ENCODE results near the gene PPP1R9A.

Gene PPP1R9A

GRCh38 chr7:95026018-95026417 is 118.6 kb downstream of the PPP1R9A start:
- no peak for DNase-seq (ENCODE audit: insufficient read length, low spot score)

GRCh38 chr7:95026421-95027072 is 119.2 kb downstream of the PPP1R9A start:
- DNase-seq (ENCODE audit: insufficient read length, low spot score) (no peak), FAIRE-seq (no peak)

More at GRCh38 chr7:95026018-95026417, 118.6 kb downstream of the PPP1R9A start:
- FAIRE-seq, result no peak

GRCh38 chr7:95027234-95027872 is 120.0 kb downstream of the PPP1R9A start:
- FAIRE-seq, result no peak
- DNase-seq (ENCODE audit: insufficient read length, low spot score), result no peak

DNA sequence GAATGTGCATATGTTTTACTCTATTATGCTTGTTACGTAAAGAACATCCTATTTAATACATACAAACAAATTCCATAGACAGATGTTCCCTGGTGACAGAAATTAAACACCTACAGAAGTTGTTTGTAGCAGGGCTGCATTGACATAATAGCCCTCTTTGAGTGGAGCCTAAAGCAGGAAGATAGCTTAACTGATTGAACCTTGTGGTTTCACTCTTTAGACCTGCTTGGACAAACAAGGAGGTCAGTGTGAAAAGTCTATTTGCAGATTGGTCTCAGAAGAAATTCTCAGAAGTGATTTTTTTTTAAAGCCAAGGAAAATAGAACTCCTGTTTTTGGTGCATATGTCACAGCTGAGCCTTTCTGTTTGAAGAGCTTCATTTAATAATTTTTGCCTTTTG is 121.3 kb downstream of the PPP1R9A start:
- no peak for FAIRE-seq

GRCh38 chr7:95035295-95035694 is 127.9 kb downstream of the PPP1R9A start:
- DNase-seq (ENCODE audit: insufficient read length, low spot score), result no peak
- no peak for FAIRE-seq

More for the DNA sequence above, 121.3 kb downstream of the PPP1R9A start:
- no peak for DNase-seq (ENCODE audit: insufficient read length, low spot score)

GRCh38 chr7:95041031-95041430 is 133.6 kb downstream of the PPP1R9A start:
- FAIRE-seq (no peak), DNase-seq (ENCODE audit: insufficient read length, low spot score) (no peak)

DNA sequence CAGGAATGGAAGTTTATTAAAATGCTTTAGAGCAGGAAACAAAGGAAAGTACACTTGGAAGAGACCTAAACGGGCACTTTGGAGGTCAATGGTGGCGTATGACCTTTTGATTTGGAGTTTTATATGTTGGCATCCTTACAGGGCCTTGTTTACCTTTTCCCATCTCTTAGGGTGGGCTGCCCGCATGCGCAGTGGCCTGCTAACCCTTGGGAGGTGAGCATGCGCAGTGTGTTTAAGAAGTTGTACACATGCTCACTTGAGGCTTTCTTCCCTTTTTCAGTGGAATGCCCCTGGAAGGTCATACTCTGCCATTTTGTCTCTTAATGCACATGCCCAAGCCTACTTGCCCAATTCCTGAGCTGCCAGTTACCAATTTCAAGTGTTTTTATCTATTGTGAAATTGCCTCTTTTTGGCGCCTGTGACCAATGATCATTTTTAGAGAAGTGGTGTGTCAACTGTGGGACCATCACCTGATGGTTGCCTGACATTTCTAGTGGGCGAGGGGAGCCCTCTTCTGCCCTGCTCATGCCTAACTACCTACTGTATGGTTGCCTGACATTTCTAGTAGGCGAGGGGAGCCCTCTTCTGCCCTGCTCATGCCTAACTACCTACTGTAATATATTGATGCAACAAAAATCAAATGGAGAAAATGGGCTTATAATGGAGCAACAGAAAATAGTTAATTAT is 138.0 kb downstream of the PPP1R9A start:
- no peak for DNase-seq (ENCODE audit: insufficient read length, low spot score)
- no peak for FAIRE-seq

DNA sequence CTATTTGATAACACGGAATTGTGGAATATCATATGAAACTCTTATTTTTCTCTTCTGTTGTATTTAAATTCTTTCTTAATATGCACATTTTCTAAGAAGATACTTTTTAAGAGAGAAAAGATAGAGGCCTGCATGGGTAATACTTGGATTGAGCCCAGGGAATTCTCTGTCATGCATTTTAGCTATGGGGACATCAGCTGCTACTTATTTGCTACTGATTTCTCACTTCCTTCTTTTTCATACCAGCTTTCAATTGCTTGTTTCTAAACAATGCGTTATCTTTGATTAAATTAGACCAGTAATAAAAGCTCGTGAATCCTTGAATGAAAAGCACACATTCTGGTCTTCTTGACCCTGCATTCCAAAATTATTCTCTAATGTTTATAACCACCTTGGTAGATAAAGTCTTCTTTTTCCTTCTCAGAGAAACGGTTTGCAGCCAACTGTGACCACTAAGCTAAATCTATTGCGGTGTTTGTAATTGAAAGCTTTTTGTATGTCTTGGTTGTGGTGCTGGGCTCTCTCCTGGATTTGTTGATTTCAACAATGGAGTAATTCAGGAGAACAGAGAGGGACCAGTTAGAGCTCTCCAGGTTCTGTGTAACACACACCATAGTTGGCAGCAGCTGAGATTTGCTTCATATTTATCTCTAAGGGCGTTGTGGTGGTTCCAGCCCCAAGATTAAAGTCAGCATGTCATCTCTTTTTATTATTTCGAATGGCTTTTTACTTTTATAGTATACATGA is 139.3 kb downstream of the PPP1R9A start:
- DNase-seq (ENCODE audit: insufficient read length, low spot score) (no peak), FAIRE-seq (no peak)

GRCh38 chr7:95047291-95047690 is 139.9 kb downstream of the PPP1R9A start:
- DNase-seq (ENCODE audit: insufficient read length, low spot score) (no peak), FAIRE-seq (no peak)

DNA sequence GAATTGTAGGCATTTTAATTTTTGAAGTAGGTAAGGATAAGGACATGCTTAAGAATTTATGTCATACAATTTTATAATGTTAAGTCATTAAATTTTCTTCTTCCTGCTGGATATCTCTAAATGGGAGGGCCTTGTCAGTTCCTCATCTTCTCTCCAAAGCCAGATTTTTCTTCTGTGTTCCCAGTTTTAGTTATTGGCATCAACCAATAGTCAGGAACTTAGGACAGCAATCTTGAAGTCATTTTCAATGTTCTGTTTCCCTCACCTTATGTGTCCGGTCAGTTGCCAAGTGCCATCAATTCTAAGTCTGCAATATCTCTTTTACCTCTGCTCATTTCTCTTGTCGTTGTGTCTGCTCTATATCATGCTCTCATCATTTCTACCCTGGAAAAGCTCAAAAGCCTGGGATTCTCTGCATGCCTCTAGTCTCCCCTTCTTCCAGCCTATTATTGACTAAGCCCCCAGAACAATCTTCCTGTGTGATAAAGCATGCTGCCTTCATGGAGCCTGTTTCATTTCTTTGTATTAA is 145.2 kb downstream of the PPP1R9A start:
- FAIRE-seq, result no peak
- DNase-seq (ENCODE audit: insufficient read length, low spot score), result no peak

DNA sequence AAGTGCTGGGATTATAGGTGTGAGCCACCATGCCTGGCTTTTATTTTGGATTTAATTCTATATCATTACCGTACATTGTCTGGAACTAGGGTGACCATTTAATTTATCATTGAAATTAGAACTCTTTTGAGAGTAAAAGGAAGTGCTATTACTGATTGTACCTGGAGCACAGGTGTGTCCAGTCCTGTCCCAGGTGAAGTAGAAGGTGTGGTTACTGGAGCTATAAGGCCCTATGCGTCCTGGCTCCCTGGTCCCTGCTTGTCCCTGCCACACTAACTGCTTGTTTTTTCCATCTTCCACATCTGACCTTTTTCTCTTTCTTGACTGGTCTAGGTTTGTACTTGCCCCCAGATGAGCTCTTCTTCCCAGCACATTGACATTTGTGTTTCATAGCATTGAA is 147.0 kb downstream of the PPP1R9A start:
- no peak for DNase-seq (ENCODE audit: insufficient read length, low spot score)
- FAIRE-seq, result no peak

DNA sequence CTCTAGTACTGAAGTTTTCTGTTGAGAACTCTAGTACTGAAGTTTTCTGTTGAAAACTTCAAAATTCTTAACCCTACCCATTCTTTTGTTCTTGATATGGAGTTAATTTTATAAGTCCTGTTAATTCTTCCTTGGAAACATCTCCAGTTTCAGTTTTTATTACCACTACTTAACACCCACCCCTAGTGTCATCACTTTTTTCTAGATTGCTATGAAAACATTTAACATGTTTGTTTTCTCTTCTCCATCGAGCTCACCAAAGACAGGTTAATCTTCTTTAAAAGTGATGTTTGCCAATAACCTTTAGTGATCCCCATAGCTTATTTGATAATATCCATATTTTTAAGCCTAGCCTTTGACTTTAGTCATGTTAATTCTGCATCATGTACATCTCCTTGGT is 147.9 kb downstream of the PPP1R9A start:
- FAIRE-seq (no peak), DNase-seq (ENCODE audit: insufficient read length, low spot score) (no peak)

DNA sequence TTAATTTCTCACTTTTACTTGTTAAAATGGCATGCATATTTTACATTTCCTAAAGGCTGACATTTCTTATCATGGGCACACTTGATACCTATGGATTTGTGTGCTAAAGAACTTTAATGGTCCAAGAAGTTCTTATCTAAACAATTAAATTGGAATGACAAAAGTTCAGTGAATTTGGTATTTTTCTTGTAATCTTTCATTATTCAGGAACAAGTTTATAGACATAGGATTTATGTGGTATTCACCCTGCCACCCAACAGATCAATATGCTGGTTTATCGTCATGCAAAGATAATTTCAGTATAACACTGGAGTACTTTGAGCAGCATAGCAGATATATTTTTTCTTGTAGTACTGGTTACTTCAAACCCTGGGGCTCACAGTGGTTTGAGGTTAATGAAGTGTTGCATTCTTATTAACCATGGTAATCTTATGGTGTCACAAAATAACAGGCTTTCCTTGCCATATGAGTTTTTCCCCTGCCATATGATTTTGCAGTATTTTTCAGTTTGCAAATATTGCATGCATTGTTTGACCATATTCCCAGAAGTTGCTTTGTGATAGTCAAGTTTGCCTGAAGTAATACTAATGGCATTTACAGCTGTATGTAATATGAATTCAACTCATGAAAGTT is 148.8 kb downstream of the PPP1R9A start:
- DNase-seq (ENCODE audit: insufficient read length, low spot score), result no peak
- FAIRE-seq, result no peak

GRCh38 chr7:95056901-95057300 is 149.5 kb downstream of the PPP1R9A start:
- FAIRE-seq (no peak), DNase-seq (ENCODE audit: insufficient read length, low spot score) (no peak)

DNA sequence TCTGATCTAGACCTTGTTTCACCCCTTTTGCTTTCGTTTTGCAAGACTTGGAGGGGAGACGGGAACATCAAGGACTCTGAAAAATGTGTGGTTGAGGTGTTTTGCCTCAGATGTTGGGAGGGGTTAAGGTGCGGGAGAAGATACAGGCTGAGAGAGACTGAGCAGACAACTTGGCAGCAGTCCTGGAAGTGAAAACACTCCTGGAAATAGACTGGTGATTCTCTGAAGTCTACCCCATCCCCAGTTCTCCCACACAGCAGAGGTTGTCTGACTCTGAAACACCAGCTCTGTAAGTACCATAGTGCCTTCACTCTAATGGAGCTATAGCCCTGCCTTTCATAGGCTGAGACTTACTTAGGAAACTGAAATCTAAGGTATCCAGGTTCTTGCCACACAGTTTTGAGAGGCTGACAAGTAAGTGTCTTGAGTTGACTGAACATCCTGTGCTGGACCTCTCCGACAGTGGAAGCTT is 152.5 kb downstream of the PPP1R9A start:
- FAIRE-seq (no peak), DNase-seq (ENCODE audit: insufficient read length, low spot score) (no peak)

DNA sequence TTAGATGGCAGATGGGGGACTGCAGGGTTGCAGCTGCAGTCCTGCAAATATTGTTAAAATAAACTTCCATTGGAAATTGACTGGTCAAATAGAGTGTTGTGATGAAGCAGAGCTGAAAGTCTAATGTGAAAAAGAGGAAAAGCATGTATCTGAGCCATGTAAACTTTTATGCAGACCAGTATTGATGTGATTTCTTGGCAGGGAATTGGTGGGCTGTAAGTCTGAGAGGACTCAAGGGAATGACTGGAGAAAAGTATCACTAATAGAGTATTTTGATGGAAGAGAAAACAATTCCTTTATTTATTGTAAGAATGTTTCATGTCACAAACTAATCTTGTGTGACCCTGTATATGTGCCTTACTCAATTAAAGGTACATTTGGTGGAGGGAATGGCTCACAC is 155.5 kb downstream of the PPP1R9A start:
- no peak for DNase-seq (ENCODE audit: insufficient read length, low spot score)
- no peak for FAIRE-seq

- no peak for DNase-seq (ENCODE audit: insufficient read length, low spot score)
- no peak for FAIRE-seq
These were observed 159.5 kb downstream of the PPP1R9A start for GRCh38 chr7:95066737-95067530.

DNA sequence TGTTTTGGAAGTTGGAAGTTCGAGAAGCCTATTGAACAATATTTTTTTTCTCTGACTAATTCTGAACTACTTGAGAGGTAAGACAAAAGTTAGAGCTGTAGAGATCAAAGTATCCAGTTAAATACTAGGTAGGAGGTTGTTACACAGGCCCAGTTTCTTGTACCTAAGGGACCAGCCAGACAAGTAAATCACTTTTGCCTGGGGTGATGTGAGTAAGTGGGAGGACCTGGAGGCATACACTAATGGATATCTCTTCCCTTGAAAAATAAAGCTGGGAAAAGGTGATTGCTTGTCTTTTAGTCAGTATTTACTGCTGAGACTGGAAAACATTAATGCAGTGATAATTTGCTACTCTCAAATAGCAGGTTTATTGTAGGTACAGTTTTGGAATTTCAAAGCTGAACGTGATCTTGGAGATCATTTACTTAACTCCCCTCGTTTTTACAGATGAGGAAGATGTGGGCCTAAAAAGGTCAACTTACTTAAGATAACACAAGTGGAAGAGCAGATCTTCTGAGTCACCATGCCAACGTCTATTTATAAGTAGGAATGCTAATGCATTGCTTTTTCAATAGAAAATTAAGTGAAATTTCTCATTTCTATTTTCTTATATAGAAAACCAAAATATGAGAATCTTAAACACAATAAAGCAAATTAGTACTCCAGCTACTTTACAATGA is 181.3 kb downstream of the PPP1R9A start:
- FAIRE-seq (no peak), DNase-seq (ENCODE audit: insufficient read length, low spot score) (no peak)

Data from GM19239 (cell line).